GM21360 (cell line): ENCODE measurements around the gene TMC3.

ENCODE experiments used
- ATAC-seq: cut with Tn5 transposase; IDR thresholded peaks from one replicate; pipeline ENCODE4 v1.9.1; 2021; ENCODE audit warnings: mild to moderate bottlenecking, moderate library complexity; ENCODE audit not compliant: unreplicated experiment

TMC3 gene

DNA sequence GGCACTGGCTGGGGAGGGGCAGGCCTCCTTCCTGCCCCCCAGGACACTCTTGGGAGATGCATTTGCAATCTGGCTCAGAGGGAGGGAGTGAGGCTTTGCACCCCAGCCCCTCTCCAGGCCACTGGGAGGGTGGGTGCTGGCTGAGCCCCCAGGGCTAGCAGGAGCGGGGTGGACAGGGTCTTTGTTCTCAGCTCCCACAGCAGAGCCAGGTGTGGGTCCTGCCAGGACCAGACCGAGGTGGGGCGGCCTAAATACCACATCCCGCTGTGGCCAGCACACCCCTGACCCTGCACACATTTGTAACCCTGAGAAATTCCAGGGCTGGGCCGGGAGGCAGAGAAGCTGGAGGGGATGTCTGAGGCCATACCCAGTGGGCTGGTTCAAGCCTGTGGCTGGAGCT is 91.1 kb downstream of the TMC3 start:
- no peak for ATAC-seq

DNA sequence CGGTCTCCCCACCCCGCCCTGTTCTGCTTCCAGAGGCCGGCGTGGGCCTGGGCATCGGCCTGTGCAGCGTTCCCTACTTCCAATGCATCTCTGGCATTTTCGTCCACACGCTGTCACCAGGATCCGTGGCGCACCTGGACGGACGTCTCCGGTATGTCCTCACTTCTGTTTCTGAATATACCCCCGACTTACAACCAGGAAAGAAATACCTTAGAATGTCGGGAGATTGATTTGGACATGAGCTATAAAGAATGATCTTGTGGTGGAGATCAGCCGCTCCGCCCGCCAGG is 91.5 kb downstream of the TMC3 start:
- ATAC-seq, result no peak

DNA sequence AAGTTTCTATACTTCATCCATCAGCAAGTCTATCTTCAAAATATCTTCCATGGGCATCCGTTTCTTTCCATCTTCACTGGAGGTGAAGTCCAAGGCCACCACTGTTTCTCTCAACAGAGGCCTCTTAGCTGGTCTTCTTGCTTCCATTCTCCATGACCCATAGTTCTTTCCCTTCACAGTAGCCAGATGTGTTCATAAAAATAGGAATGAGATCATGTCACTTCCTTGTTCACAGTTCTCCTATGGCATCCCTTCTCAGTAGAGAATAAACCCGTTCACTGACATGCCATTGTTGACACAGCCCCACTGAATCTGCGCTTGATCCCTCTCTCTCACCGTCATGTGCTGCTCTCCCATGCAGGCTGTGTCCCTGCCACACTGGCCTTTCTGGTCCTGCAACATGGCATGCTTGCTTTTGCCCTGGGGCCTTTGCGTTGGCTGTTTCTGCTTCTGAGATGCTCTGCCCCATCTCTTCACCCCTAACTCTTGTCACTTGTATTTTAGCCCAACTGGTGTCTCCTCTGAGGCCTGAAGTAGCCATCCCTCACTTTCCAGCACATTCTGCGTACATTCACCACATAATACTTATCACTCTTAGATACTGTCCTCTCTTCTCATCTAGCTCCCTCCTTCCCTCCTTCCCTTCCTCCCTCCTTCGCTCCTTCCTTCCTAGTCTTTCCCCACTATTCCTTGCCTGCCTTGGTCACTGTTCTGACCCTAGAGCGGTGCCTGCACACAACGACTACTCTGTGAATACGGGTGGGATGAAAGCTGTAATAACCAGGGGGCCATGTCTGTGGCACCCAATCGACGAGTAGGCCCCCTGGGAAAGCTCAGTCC is 92.0 kb downstream of the TMC3 start:
- no peak for ATAC-seq

DNA sequence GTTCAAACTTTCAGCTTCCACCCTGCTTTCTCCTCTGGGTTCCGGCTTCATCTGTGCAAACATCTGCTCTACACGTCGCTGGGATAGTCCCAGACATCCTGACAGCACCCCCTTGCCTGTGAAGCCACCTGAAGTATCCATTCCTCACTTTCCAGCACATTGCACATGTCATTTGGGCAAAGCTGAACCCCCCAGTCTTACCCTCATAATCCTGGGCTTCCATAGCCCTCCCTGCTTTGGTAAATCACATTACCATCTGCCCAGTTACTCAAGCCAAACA is 92.6 kb downstream of the TMC3 start:
- ATAC-seq, result no peak
